PC-9 (cell line): ENCODE measurements around the gene ITGB4. TPM values are rescaled to one million over a fixed set of nuclear protein-coding genes. Genes with fewer than 3 reads are reported as not detected.

Experiments
- Bru-seq: library from RNA; stranded (reverse); fragments of 400-500 nt; gene quantifications from one replicate; lab custom pipeline; 2021; lab: Mats Ljungman, UMichigan
- BruChase-seq, 2 experiments: library from RNA; stranded (reverse); fragments of 400-500 nt; gene quantifications; one replicate each; lab custom pipeline; 2021; lab: Mats Ljungman, UMichigan
- BruUV-seq: library from RNA; stranded (reverse); fragments of 400-500 nt; replicated peaks from 2 replicates; lab custom pipeline; 2021; lab: Mats Ljungman, UMichigan
- CTCF ChIA-PET: fragments of 300-600 bp; sonication (Branson Sonifier 250); formaldehyde crosslinking; loops from one replicate; lab custom pipeline; 2022; ENCODE audit warnings: antibody characterized with exemption; lab: Charles Lee
- POLR2A ChIA-PET: fragments of 300-600 bp; sonication (Branson Sonifier 250); formaldehyde crosslinking; loops from one replicate; lab custom pipeline; 2022; ENCODE audit warnings: antibody characterized with exemption; ENCODE audit not compliant: unreplicated experiment; lab: Charles Lee
- DNase-seq, 2 experiments: peaks; one replicate each; pipeline versions ENCODE4 v3.0.0 to v3.0.0-alpha.2; 2015 to 2022; ENCODE audit warnings: mixed read lengths in 1 of 2
- H2AFZ ChIP-seq: fragments of 200-600 bp; sonication (generic); 2 replicates; pipeline ENCODE4 v1.8.1; 2017; ENCODE audit warnings: antibody characterized with exemption
- H3F3A ChIP-seq: fragments of 200-600 bp; sonication (generic); 2 replicates; pipeline ENCODE4 v1.8.1; 2017; ENCODE audit warnings: antibody characterized with exemption, mild to moderate bottlenecking, low read depth; ENCODE audit not compliant: insufficient read depth
- H3K27ac ChIP-seq: fragments of 200-600 bp; sonication (generic); 2 replicates; pipeline ENCODE4 v1.6.1; 2016; ENCODE audit warnings: mixed run types
- H3K27me3 ChIP-seq: fragments of 200-600 bp; sonication (generic); 2 replicates; pipeline ENCODE4 v1.6.1; 2016; ENCODE audit warnings: low read depth, mixed run types; ENCODE audit not compliant: insufficient read depth
- H3K36me3 ChIP-seq: fragments of 200-600 bp; sonication (generic); 2 replicates; pipeline ENCODE4 v1.6.1; 2016; ENCODE audit warnings: low read depth, mixed run types
- H3K4me1 ChIP-seq: fragments of 200-600 bp; sonication (generic); replicated peaks from 2 replicates; pipeline ENCODE4 v1.6.1; 2016; ENCODE audit warnings: mixed run types; ENCODE audit not compliant: insufficient read depth
- H3K4me2 ChIP-seq: fragments of 200-600 bp; sonication (generic); 2 replicates; pipeline ENCODE4 v1.6.1; 2017; ENCODE audit warnings: mixed run types
- H3K4me3 ChIP-seq: fragments of 200-600 bp; sonication (generic); 2 replicates; pipeline ENCODE4 v1.6.1; 2016; ENCODE audit warnings: mixed run types
- H3K79me2 ChIP-seq: fragments of 200-600 bp; sonication (generic); 2 replicates; pipeline ENCODE4 v1.6.1; 2017; ENCODE audit warnings: low read depth, mixed run types
- H3K9me2 ChIP-seq: fragments of 200-600 bp; sonication (generic); 2 replicates; pipeline ENCODE4 v1.8.1; 2017; ENCODE audit warnings: mild to moderate bottlenecking; ENCODE audit not compliant: insufficient read depth
- H3K9me3 ChIP-seq: fragments of 200-600 bp; sonication (generic); 2 replicates; pipeline ENCODE4 v1.8.1; 2016; ENCODE audit warnings: low read depth; ENCODE audit not compliant: insufficient read depth
- H4K20me1 ChIP-seq: fragments of 200-600 bp; sonication (generic); 2 replicates; pipeline ENCODE4 v1.8.1; 2017; ENCODE audit not compliant: insufficient read depth
- CTCF ChIP-seq: fragments of 200-600 bp; sonication (generic); conservative IDR thresholded peaks from 2 replicates; pipeline ENCODE4 v1.6.1; 2017; ENCODE audit warnings: mixed run types, antibody characterized with exemption, mild to moderate bottlenecking, moderate library complexity
- EZH2 ChIP-seq: fragments of 200-600 bp; sonication (generic); IDR thresholded peaks from 2 replicates; pipeline ENCODE4 v1.8.0; 2017; ENCODE audit warnings: antibody characterized with exemption, low read depth
- intact Hi-C: fragments of 100-400 bp; cut with micrococcal nuclease; formaldehyde crosslinking; loops from one replicate; pipeline ENCODE4 v1.10.0; 2022; ENCODE audit not compliant: unreplicated experiment
- long read RNA-seq: library from polyadenylated mRNA; stranded (forward); transcript quantifications from one replicate; pipeline ENCODE4 v2.0.0, GENCODE V29; 2022
- total RNA-seq: library from RNA; stranded (reverse); gene quantifications from 2 replicates; pipeline ENCODE4 v1.2.3, GENCODE V29; 2021

The ITGB4 gene
- total RNA-seq (448 and 461 TPM in 2 replicates), Bru-seq, nascent RNA (percentile 80 among the genes with signal in this experiment), BruChase-seq, experiment 1, labeled RNA remaining after a 2-hour chase (percentile 80 among the genes with signal in this experiment), BruChase-seq, experiment 2, labeled RNA remaining after a 6-hour chase (percentile 91 among the genes with signal in this experiment)
- long read RNA-seq, full-length matches to known transcripts: 64 of 299 reads
- long read RNA-seq, partial matches to known transcripts: 200 of 299 reads
- long read RNA-seq, other reads (novel, unspliced or antisense): 35 of 299 reads

GRCh38 chr17:75720656-75721462, at the start of gene ITGB4:
ITGB4 (plus strand) TSS chr17:75721459; CDS start chr17:75724704, 3,245 bp downstream.
- TSS peak; percentile 12 for BruUV-seq
- peaks cover 42% of the 10 kb centered on the region for H3K79me2 ChIP-seq
- POLR2A ChIA-PET: interaction anchor here (0.5 to 1.9 kb wide), 14 partner anchors 14 to 649 kb away, joined by 3 to 17 read pairs (median 4); partner anchors contain the start of gene SMIM5
- H3K4me1 ChIP-seq: peaks cover 28% of the 10 kb centered on the region
- CTCF ChIA-PET: interaction anchor here (0.7 to 2.5 kb wide), 6 partner anchors 14 to 75 kb away, joined by 3 to 9 read pairs (median 4); a partner anchor contains a TSS
- no peaks in the 10 kb centered on the region for H3K9me3 ChIP-seq
- H3K36me3 ChIP-seq: peaks cover 13% of the 10 kb centered on the region
- H3K27ac ChIP-seq: peak within 1 kb of the TSS; percentile 38
- peak; percentile 80 to 95 for DNase-seq
- H3K4me3 ChIP-seq: peak within 1 kb of the TSS; percentile 96
- no peaks in the 10 kb centered on the region for H3K9me2 ChIP-seq
- H2AFZ ChIP-seq: peak within 1 kb of the TSS; percentile 90
- TF ChIP-seq EZH2: no peak
- no peak for TF ChIP-seq CTCF
- intact Hi-C loops: no loop called here
- peaks cover 23% of the 10 kb centered on the region for H4K20me1 ChIP-seq
- no peaks in the 10 kb centered on the region for H3K27me3 ChIP-seq
- H3K4me2 ChIP-seq: peak within 1 kb of the TSS; percentile 97
- H3F3A ChIP-seq: peaks cover 31% of the 10 kb centered on the region

GRCh38 chr17:75672011-75672410, 49.2 kb upstream of the ITGB4 start:
- TF ChIP-seq CTCF (no peak), EZH2 (no peak)
- ChIA-PET POLR2A (no interaction called here), CTCF (no interaction called here)
- Histone ChIP-seq H3F3A (peaks cover 39% of the 10 kb centered on the region; the same call in 1 of the 2 replicates), H3K9me2 (no peaks in the 10 kb centered on the region), H3K27ac (no peak overlapping the region), H3K4me2 (no peak overlapping the region), H3K4me1 (peaks cover 16% of the 10 kb centered on the region), H3K9me3 (no peaks in the 10 kb centered on the region), H3K79me2 (peaks cover 66% of the 10 kb centered on the region), H4K20me1 (peaks cover 24% of the 10 kb centered on the region), H3K4me3 (no peak overlapping the region), H3K27me3 (no peaks in the 10 kb centered on the region), H3K36me3 (peaks cover 29% of the 10 kb centered on the region), H2AFZ (no peak overlapping the region)
- intact Hi-C loops: no loop called here
- no TSS peak for BruUV-seq
- no peak for DNase-seq

- Histone ChIP-seq H3K4me2 (no peak overlapping the region), H3K27me3 (no peaks in the 10 kb centered on the region), H4K20me1 (peaks cover 30% of the 10 kb centered on the region), H3K9me2 (no peaks in the 10 kb centered on the region), H2AFZ (no peak overlapping the region), H3F3A (peaks cover 38% of the 10 kb centered on the region; the same call in 1 of the 2 replicates), H3K27ac (no peak overlapping the region), H3K36me3 (peaks cover 29% of the 10 kb centered on the region), H3K4me3 (no peak overlapping the region), H3K4me1 (peaks cover 11% of the 10 kb centered on the region), H3K9me3 (no peaks in the 10 kb centered on the region), H3K79me2 (peaks cover 59% of the 10 kb centered on the region)
- ChIA-PET POLR2A (no interaction called here), CTCF (interaction anchor here (0.6 to 0.7 kb wide), 2 partner anchors 84 to 325 kb away, joined by 3 read pairs; no protein-coding TSS in a partner anchor)
- BruUV-seq: no TSS peak
- no peak for TF ChIP-seq EZH2
- TF ChIP-seq CTCF: no peak
- DNase-seq: no peak
- intact Hi-C loops: no loop called here
Observed at GRCh38 chr17:75673487-75673886, 47.8 kb upstream of the ITGB4 start.
